AG20443 (cell line): Measurements from ENCODE around the gene MTFMT.
"Not testable (repeated sequence)": the region's sequence is repeated elsewhere in the genome, so short reads cannot be mapped to it uniquely, and the experiment has no call there.

Experiments
- DNase-seq: peaks from one replicate; pipeline ENCODE4 v3.0.0; 2012; ENCODE audit warnings: low spot score, mixed read lengths

Gene MTFMT

DNA sequence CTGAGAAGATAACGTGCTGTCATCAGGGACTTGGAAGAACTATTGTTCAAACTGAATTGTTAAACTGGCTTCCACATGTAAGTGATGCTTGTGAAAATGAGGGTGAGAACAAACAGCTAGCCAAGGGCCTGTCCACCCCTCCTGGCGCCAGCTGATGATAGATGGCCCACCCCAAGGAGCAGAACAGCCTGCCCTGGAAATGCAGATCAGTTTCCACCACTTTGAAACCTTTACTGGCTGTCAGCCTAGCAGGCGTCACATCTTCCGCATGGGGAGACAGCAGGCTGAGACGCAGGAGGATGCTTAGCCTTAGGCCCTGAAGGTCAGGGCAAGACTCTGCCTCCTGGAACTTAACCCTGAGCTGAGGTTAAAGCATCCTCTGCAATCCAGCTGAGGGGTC, 9.4 kb upstream of the MTFMT start:
- DNase-seq = no peak

DNA sequence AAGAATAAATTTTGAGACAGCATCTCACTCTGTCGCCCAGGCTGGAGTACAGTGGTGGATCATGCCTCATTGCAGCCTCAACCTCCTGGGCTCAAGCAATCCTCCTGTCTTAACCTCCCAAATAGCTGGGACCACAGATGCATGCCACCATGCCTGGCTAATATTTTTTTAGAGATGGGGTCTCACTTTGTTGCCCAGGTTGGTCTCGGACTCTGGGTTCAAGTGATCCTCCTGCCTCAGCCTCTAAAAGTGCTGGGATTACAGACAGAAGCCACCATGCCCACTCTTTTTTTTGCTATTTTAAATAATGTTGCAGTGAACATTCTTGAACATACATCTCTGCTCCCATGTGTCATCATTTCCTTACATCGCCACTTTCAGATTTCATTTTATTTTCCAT, 9.0 kb upstream of the MTFMT start:
- DNase-seq = no peak

GRCh38 chr15:65037309-65037708, 7.9 kb upstream of the MTFMT start:
- DNase-seq = no peak

DNA sequence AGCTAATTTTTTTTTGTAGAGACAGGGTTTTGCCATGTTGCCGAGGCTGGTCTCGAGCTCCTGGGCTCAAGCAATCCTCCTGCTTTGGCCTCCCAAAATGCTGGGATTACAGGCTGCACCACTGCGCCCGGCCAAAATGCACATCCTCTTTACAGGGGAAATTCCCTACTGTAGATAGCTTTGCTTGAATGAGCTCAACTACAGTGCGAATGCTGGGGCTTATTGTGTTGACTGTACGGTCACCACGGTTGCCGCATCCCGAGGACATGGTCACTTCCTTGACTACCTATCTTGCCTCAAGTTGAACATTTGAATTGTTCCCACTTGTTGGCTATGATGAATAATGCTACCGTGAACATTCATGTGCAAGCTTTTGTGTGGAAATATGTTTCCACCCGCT, 5.3 kb upstream of the MTFMT start:
- DNase-seq = no peak

GRCh38 chr15:65033659-65034269, 4.3 kb upstream of the MTFMT start:
- DNase-seq = peak; percentile 70

DNA sequence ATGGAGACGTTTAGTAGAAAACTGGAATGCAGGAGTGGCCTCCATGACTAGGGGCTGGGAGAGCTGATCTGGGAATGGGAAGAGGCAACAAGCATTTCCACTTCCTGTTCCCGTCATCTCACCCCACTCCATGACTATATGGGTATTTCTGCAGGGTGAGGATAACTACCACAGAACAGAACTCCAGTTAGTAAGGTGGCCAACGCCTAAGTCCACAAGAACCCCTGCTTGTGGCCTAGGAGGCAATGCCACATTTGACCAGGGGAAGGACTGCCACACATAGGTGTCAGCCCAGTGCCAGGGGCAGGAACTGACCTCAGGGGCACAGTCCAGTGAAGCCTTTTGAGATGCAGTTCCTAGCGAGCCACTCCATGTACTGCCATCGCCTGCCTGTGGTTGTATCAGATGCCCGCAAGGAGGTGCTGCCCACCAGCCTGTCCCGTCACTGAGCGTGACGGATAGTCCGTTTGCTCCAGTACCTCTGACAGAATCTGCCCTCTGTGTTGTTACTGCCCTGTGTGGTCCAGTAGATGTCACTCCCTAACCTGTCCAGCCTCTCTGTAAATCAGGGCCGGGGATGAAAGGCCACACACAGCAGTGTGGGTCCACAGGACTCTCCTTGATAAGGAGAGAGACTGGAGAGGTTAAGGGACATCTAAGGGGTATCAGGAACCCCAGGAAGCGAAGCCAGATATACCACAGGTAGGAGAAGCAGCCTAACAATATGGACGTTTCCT, 3.5 kb upstream of the MTFMT start:
- DNase-seq = peak; percentile 49

GRCh38 chr15:65029736-65030208, 333 bp upstream of the MTFMT start:
- no peak for DNase-seq

GRCh38 chr15:65028338-65028737, 1.1 kb downstream of the MTFMT start:
- DNase-seq = no peak

DNA sequence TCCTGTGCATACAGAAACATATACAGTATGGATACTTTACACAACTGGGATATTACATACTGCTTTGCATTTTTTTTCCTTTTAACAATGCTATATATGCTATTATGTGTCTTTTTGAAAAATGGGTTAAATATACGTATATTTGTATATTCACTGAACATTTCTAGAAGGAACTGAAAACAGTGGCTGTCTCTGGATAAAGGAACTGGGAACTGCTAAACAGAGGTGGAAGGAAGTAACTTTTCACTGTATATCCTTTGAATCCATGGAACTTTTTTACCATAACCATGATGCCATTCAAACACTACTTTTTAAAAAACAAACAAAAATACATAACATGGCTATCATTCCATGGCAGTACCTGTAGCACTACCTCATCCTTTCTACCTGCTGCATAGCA, 1.8 kb downstream of the MTFMT start:
- no peak for DNase-seq

- DNase-seq = no peak
Measured at GRCh38 chr15:65026756-65027155, 2.7 kb downstream of the MTFMT start.

- no peak for DNase-seq
Measured at GRCh38 chr15:65021488-65021887, 8.0 kb downstream of the MTFMT start.

DNA sequence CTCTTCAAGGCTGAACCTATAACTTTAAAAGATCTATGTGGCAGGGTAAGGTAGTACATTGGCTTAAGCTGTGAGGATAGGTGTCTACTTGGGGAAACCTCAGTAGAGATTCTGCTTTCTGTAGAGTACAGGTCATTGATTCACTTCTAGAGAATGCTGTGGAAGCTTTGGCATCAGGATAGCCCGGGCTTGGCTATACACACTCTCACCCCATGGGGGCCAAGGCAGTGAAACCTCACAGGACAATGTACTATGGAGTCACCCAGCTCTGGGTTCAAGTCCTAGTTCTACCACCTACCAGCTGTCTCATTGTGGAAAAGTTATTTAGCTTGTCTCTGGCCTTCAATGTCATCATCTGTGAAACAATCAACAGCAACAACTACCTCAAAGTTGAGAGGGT, 9.0 kb downstream of the MTFMT start:
- no peak for DNase-seq

- DNase-seq = not testable (repeated sequence)
Measured at GRCh38 chr15:65011198-65011597, 18.2 kb downstream of the MTFMT start.

- DNase-seq = no peak
Measured at GRCh38 chr15:65008983-65009382, 20.5 kb downstream of the MTFMT start.

- no peak for DNase-seq
Measured at GRCh38 chr15:65006876-65007275, 22.6 kb downstream of the MTFMT start.

GRCh38 chr15:65004993-65005392, 24.4 kb downstream of the MTFMT start:
- DNase-seq = no peak

DNA sequence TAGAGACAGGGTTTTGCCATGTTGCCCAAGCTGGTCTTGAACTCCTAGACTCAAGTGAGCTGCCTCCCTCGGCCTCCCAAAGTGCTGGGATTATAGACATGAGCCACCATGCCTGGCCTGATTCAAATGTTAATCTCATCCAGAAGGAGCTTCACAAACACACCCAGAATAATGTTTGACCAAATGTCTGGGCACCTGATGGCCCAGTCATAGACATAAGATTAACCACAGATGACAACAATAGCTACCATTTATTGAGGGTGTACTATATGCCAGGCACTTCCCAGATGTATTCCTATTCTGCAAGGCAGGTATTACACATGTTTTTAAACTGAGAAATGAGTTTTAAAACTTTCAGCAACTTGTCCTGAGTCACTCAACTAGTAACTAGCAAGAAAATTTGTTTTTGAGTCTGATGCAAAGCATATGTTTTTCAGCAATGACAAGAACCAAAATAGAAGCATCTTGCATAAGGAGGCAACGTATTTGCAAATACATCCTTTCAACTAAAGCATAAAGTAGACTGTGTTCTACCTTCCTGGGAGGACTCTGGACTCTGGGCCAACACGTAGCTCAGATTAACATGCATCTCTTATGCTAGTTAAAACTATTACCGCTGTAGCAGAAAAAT, 31.6 kb downstream of the MTFMT start:
- DNase-seq = no peak

DNA sequence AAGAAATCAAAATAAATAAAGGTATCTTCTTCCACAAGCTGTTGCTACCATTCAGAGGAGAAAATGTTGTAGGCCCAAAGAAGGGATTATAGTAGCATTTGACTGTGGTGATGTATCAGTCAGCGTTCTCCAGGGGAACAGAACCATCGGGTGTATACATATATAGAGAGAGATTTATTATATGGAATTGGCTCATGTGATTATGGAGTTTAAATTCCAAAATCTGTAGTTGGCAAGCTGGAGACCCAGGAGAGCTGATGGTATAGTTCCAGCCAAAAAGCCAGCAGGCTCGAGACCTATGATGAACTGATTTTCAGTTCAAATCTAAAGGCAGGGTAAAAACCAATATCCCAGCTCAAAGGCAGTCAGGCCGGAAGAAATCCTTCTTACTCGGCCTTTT, 32.4 kb downstream of the MTFMT start:
- no peak for DNase-seq

GRCh38 chr15:64993290-64993689, 36.1 kb downstream of the MTFMT start:
- DNase-seq = no peak

DNA sequence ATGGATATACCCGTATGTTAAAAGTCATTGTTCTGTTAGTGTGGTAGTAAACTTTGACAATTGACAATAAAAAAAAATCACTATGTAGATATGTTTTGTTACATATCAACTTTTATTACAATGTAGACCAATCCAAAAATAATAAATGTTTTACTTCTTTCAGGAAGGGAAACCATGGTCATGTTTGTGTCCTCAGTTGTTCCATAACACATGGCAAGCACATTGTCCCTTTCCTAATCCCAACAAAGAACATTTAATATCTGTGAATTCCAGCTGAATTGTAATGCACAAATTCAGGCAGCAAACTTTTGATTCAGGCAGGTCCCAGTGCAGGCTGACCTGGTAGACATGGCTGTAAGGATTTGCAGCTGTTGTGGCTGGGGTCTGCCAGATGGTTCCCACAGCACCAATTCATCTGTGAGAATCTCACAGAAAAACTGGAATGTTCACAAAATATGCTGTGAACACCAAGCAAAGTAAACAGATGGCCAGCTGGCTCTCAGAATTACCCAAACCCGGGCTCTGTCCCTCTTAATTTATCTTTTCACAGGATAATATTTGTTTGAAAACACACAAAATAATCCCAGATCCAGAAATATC, 37.8 kb downstream of the MTFMT start:
- DNase-seq = no peak

GRCh38 chr15:64990168-64990470, 39.3 kb downstream of the MTFMT start:
- no peak for DNase-seq

DNA sequence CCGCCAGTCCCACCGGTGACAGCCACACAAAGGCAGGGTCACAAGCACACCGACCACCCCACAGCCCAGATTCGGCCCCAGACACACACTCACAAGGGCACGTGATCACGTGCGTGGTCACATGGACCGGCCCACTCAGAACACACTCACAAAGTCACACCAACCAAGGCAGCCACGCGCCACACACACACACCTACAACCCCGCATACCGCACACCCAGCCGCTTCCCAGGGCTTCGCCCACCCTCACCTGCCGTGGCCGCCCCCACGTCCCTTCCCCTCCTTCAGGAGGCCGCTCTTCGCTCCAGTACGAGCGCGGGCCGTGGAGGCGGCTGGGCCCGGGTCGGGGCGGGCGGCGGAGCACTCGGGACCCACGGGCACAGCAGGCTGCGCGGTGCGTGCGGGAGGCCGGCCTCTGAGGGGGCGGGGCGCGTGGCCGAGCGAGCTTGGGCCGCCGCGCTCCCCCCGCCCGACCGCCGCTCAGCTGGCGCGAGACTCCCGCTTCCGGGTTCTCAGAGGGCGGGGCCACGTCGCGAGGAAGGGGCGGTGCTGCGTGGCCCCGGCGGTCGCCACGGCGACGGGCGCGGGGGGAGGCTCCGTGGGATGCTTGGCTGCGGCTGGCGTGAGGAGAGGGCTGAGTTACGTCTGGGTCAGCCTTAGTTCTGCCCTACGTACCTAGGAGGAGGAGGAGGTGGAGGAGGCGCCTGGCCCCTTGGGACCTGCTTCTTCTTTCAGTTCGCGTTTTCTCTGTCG, 39.8 kb downstream of the MTFMT start, which contains the start of gene SPG21:
TSS of gene SPG21 (minus strand) at position 499 of the 752 bp plus-strand sequence. CDS start 6,345 bp downstream, outside the sequence.
- DNase-seq = peak; percentile 99
